Measurements from ENCODE around the gene ATP2A3.

ATP2A3 gene

GRCh38 chr17:3910420-3911270 is 53.6 kb downstream of the ATP2A3 start:
- no peak for DNase-seq (ENCODE audit: low read depth)

DNA sequence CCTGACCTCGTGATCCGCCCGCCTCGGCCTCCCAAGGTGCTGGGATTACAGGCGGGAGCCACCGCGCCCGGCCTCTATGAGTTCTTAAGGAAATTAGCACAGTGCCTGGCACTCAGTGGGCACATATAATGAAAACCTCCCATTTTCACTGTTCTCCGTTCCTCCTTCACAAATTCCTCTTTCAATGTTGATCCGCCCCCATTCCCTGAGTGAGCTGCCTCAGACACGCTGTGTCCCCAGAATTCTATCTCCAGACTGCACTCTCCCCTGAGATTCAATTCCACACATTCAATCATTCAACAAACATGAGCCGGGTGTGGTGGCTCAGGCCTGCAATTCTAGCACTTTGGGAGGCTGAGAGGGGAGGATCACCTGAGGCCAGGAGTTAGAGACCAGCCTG is 55.0 kb downstream of the ATP2A3 start:
- no peak for DNase-seq (ENCODE audit: low read depth)

- no peak for DNase-seq (ENCODE audit: low read depth)
These were observed 56.6 kb downstream of the ATP2A3 start for GRCh38 chr17:3907483-3908216.

GRCh38 chr17:3906881-3907280 is 57.4 kb downstream of the ATP2A3 start:
- DNase-seq (ENCODE audit: low read depth): no peak

- no peak for DNase-seq (ENCODE audit: low read depth)
These were observed 59.2 kb downstream of the ATP2A3 start for GRCh38 chr17:3905017-3905520.

DNA sequence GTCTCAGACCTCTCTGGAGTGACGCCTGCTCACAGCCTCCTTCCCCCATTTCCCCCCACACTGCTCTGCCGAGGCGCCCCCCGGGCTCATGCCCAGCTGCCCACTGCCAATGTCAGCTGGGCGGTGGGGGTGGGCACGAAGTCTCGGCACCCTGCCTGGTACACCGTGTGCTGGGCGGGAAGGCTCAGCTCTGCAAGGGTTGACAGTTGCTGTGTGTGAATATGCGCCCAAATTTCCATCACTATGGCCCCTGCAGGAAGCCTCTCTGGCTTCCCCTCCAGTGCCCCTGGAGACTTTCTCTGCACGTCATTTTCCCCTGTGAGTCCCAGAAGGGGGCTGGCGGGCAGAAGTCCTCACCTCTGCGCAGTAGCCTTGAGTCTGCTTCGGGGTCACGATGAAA is 59.7 kb downstream of the ATP2A3 start:
- DNase-seq (ENCODE audit: low read depth): no peak

DNA sequence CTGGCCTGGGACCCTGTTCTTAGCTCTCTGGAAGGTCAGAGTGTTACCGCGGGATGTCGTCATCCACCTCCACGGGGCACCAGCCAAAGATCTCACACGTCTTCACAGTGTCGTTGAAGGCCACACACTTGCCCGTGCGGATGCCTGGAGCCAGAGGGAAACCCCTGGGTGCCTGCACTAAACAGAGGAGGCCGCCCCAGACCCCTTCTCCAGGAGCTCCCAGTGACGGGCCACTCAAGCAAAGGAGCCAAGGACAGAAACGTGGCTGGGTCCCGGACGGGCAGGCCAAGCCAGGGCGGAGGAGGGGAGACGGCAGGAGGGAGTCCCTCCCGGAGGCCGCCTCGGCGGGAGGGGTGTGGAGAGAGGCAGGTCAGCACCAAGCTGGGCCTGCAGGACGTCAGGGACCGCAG is 60.4 kb downstream of the ATP2A3 start:
- DNase-seq (ENCODE audit: low read depth): no peak

DNA sequence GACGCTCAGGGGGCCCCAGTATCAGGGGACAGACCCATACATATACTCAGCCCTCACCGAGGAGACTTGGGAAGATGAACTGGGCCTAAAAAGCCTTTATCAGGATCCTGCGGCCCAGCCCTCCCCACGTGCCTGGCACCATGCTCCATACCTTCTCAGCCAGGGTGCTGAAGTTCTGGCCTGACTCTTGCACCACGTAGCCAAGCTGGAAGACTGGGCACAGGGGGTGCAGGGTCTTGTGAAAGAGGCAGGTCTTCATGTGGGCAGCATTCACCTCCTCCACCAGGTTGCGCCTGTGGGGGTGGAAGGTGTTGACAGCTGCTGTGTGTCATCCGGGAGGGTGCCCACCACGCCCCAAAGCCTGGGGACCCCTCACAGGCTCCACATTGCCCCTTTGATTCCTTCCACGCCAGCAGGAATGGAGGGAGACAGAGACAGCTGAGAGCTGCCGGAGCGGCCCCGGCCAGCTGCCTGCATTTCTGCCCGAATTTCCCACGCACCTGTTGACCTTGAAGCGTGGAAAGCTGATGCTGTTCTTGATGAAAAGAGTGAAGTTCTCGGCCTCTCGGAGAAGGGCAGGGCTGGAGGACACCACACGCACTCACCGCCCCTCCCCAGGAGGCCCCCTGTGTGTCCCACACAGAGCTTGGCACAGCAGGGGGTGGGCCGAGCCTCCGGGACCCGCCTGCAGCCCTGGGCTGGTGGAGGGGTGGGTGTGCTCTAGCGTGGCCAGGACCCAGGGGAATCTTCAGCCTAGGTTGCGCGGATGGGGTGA is 61.0 kb downstream of the ATP2A3 start:
- DNase-seq (ENCODE audit: low read depth): no peak

GRCh38 chr17:3900646-3901045 is 63.6 kb downstream of the ATP2A3 start:
- DNase-seq (ENCODE audit: low read depth): no peak

- no peak for DNase-seq (ENCODE audit: low read depth)
These were observed 66.5 kb downstream of the ATP2A3 start for GRCh38 chr17:3897731-3898130.

DNA sequence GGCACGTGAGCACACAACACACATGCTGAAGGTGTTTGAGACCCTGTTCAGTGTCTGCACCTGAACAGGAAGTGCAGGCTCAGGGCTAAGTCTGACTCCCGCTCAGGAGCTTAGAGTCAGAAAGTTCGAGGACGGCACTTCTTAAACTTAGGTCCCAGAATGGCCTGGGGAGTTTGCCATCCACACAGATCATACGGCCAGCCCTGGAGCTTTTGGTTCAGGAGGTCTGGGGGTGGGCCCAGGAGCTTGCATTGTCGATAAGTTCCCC is 67.3 kb downstream of the ATP2A3 start:
- no peak for DNase-seq (ENCODE audit: low read depth)

DNA sequence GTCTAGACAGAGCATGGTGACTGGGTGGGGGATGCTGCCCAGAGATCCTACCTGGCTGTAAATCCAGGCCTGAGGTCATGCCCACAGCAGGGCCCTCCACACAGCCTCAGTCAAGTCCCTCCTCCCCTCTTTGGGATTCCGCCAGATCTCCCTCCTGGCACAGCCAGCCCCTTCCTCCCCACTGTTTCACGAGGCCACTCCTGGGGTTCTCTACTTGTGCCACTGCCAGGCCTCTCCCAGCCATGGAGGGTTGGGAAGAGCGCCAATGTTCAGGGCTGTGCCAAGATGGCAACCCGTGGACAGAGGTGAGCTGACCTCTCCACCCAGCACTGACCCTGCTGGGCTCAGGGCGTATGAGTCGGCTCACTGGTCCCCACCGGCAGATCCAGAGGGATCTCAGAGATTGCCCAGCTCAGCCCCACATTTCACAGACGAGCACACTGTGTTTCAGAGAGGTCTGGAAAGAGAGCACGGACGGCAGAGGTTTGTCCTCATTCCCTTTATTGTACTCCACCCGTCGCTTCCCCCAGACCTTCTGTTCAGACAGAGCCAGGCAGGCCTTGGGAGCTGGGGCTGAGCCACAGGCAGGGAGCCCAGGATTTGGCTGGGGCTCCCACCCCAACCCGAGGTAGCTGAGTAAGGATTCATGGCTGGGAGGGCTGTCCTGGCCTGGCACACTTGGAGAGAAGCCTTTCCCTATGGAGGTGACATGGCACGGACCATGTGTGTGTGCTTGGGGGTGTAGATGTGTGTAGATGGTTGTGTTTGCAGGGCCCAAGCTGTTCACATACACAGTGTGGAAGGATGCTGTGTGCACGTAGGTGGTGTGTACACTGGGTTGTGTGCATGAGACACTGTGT is 67.9 kb downstream of the ATP2A3 start:
- DNase-seq (ENCODE audit: low read depth): no peak

- DNase-seq (ENCODE audit: low read depth): no peak
These were observed 68.9 kb downstream of the ATP2A3 start for GRCh38 chr17:3895354-3895753.

DNA sequence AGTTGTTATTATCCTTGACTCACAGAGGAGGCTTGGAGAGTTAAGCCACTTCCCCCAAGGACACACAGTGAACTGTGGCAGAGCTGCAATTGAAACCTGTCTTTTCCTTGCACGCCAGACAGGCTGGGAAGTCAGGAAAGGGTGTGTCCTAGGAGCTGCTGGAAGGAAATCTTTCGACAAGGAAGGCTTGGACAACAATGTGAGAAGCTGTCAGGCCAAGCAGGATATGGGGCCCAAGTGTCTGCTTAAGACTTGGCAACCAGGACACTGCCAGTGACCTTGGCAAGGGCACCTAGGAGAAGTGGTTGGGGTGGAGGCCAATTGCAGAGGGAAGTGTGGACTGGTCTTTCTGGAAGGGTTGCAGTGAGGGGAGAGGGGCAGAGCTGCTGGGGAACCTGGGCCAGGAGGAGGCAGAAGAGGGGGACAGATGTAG is 69.3 kb downstream of the ATP2A3 start:
- DNase-seq (ENCODE audit: low read depth): no peak

DNA sequence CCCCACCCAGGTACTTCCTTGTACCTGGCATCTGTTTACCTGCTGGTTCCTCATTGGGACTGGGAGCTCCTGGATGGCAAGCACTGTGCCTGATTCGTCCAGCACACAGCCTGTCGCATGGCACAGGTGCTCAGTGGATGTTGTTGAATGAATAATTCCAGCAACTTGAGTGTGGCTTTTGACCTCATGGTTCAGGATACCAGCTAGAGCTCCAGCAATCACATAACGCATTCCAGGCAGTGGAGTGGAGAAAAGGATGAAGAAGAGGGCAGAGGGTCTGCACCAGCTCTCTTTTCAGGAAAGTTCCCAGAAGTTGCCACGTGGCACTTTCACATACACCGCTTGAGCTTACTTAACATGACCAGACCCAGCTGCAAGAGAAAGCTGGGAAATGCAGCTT is 70.0 kb downstream of the ATP2A3 start:
- DNase-seq (ENCODE audit: low read depth): no peak

DNA sequence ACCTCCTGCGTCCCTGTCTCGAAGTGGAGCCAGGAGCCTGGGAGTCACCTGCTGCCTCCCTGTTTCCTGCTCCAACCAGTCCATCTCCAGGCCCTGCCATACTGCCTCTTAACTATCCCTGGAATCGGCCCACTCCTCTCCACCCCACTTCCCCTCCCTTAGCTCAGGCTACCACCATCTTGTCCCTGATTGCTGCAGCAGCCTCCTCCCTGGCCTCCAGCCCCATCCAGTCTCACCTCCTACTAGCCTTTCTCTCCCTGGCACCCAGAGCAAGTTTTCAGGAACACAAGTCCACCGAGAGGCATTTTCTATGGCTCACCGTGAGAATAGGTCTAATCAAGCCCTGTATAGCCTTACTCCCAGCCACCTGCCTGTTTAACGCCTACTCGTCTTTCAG is 70.5 kb downstream of the ATP2A3 start:
- DNase-seq (ENCODE audit: low read depth): no peak

DNA sequence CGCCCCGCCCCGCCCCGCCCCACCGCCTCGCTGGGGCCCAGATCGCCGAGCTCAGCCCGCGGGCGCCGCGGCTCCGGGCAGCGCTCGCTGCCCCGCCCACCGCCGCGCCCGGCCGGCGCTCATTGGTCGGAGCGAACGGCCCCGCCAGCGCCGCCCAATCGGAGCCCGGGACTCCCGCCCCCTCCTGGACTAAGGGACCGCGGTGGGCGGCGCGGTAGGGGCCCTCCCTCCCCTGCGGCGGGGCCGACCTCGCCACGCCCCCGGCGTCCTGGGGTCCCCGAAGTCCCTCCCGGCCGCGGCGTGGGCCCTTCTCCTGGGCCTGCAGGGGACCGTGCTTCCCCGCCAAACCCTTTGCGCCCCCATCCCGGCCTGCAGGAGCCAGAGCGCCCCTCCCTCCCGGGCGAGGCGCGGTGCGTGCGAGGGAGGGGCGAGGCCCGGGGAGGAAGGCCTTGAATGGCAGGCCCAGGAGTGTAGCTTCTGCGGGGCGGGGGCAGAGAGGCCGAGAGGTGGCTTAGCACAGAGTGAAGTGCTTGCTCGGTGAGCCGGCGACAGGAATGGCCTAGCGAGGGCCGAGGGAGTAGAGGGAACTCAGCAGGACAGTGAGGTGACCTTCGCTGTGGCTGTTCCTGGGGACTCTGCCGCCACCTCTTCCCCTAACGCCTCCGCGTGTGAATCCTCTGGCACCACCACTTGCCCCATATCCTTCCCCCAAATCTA is 71.1 kb downstream of the ATP2A3 start, which contains the start of gene CAMKK1:
CAMKK1 (minus strand) TSS at position 51 of the 717 bp plus-strand sequence. CDS start 7,366 bp downstream, outside the sequence.
- no peak for DNase-seq (ENCODE audit: low read depth)

- DNase-seq (ENCODE audit: low read depth): no peak
These were observed 71.9 kb downstream of the ATP2A3 start for GRCh38 chr17:3892095-3892998.

- no peak for DNase-seq (ENCODE audit: low read depth)
These were observed 72.6 kb downstream of the ATP2A3 start for GRCh38 chr17:3891626-3892094.

- DNase-seq (ENCODE audit: low read depth): no peak
These were observed 73.4 kb downstream of the ATP2A3 start for GRCh38 chr17:3890878-3891219.

Measured in fibroblast of the conjunctiva (primary cell).